Neural cell (in vitro differentiated cells): ENCODE results near the gene PARVB. TPM values are rescaled to one million over a fixed set of nuclear protein-coding genes. Genes with fewer than 3 reads are reported as not detected.

Experiments
- H2AFZ ChIP-seq: fragments of 200-600, 300-800 bp; sonication (generic), shearing (Covaris generic); 2 replicates; pipeline ENCODE4 v1.6.0; 2014; ENCODE audit warnings: low read depth, mild to moderate bottlenecking, antibody characterized with exemption, low read length, moderate library complexity
- H3F3A ChIP-seq: fragments of 200-600 bp; shearing (Covaris generic); 2 replicates; pipeline ENCODE4 v1.6.1; 2016; ENCODE audit warnings: mild to moderate bottlenecking, moderate library complexity, mixed read lengths, antibody characterized with exemption, low read length; ENCODE audit not compliant: insufficient read depth, poor library complexity, severe bottlenecking
- H3K27ac ChIP-seq: fragments of 200-600, 300-800 bp; sonication (generic), shearing (Covaris generic); 2 replicates; pipeline ENCODE4 v1.5.1; 2014; ENCODE audit warnings: mild to moderate bottlenecking, low read length, moderate library complexity
- H3K27me3 ChIP-seq: fragments of 300-800, 200-600 bp; sonication (generic), shearing (Covaris generic); 2 replicates; pipeline ENCODE4 v1.6.0; 2014; ENCODE audit warnings: mild to moderate bottlenecking, low read depth, low read length, moderate library complexity; ENCODE audit not compliant: insufficient read depth
- H3K36me3 ChIP-seq: fragments of 300-800, 200-600 bp; sonication (generic), shearing (Covaris generic); 2 replicates; pipeline ENCODE4 v1.5.1; 2014; ENCODE audit warnings: mild to moderate bottlenecking, antibody characterized with exemption, low read length, moderate library complexity; ENCODE audit not compliant: insufficient read depth
- H3K4me2 ChIP-seq: fragments of 300-800, 200-600 bp; sonication (generic), shearing (Covaris generic); 2 replicates; pipeline ENCODE4 v1.6.0; 2014; ENCODE audit warnings: mild to moderate bottlenecking, low read length
- H3K4me3 ChIP-seq: fragments of 300-800, 200-600 bp; sonication (generic), shearing (Covaris generic); 2 replicates; pipeline ENCODE4 v1.5.1; 2014; ENCODE audit warnings: mild to moderate bottlenecking, low read length, moderate library complexity
- H3K79me2 ChIP-seq: fragments of 200-600 bp; shearing (Covaris generic); replicated peaks from 2 replicates; pipeline ENCODE4 v1.6.0; 2014; ENCODE audit warnings: mild to moderate bottlenecking, low read length, moderate library complexity; ENCODE audit not compliant: insufficient read depth
- H3K9ac ChIP-seq: fragments of 300-800, 200-600 bp; sonication (generic), shearing (Covaris generic); 2 replicates; pipeline ENCODE4 v1.6.1; 2016; ENCODE audit warnings: mild to moderate bottlenecking, low read length, mixed read lengths
- H3K9me2 ChIP-seq: fragments of 200-600 bp; shearing (Covaris generic); 2 replicates; pipeline ENCODE4 v1.6.1; 2016; ENCODE audit warnings: mild to moderate bottlenecking, low read length, mixed read lengths; ENCODE audit not compliant: insufficient read depth
- H3K9me3 ChIP-seq: fragments of 200-600, 300-800 bp; sonication (generic), shearing (Covaris generic); 2 replicates; pipeline ENCODE4 v1.6.1; 2016; ENCODE audit warnings: mild to moderate bottlenecking, mixed run types, low read length, moderate library complexity, mixed read lengths
- H4K20me1 ChIP-seq: fragments of 200-600 bp; shearing (Covaris generic); 2 replicates; pipeline ENCODE4 v1.6.1; 2016; ENCODE audit warnings: mild to moderate bottlenecking, mixed run types; ENCODE audit not compliant: insufficient read depth
- CTCF ChIP-seq: fragments of 450-650 bp; IDR thresholded peaks from 2 replicates; pipeline ENCODE4 v1.5.1; 2014; ENCODE audit warnings: antibody characterized with exemption, mild to moderate bottlenecking, moderate library complexity; ENCODE audit not compliant: poor library complexity, severe bottlenecking
- EZH2 ChIP-seq: fragments of 200-600, 300-800 bp; shearing (Covaris generic), sonication (generic); IDR thresholded peaks from 2 replicates; pipeline ENCODE4 v1.6.1; 2014; ENCODE audit warnings: antibody characterized with exemption, low read length, borderline replicate concordance, mild to moderate bottlenecking; ENCODE audit not compliant: insufficient read depth, poor library complexity, severe bottlenecking
- MXI1 ChIP-seq: fragments of 450-650 bp; conservative IDR thresholded peaks from 2 replicates; pipeline ENCODE4 v1.6.1; 2014; ENCODE audit warnings: antibody characterized with exemption, mild to moderate bottlenecking; ENCODE audit not compliant: poor library complexity, severe bottlenecking
- POLR2AphosphoS5 ChIP-seq: IDR thresholded peaks from 2 replicates; pipeline ENCODE4 v1.6.1; 2012
- RAD21 ChIP-seq: fragments of 450-650 bp; conservative IDR thresholded peaks from 2 replicates; pipeline ENCODE4 v1.6.1; 2014; ENCODE audit warnings: antibody characterized with exemption, mild to moderate bottlenecking, moderate library complexity
- REST ChIP-seq: IDR thresholded peaks from 2 replicates; pipeline ENCODE4 v1.6.1; 2012; ENCODE audit warnings: borderline replicate concordance
- SMC3 ChIP-seq: fragments of 450-650 bp; conservative IDR thresholded peaks from 2 replicates; pipeline ENCODE4 v1.6.1; 2014; ENCODE audit warnings: antibody characterized with exemption, mild to moderate bottlenecking, moderate library complexity; ENCODE audit not compliant: poor library complexity
- TAF1 ChIP-seq: IDR thresholded peaks from 2 replicates; pipeline ENCODE4 v1.6.1; 2012; ENCODE audit warnings: low read depth
- polyA plus RNA-seq: library from polyadenylated mRNA; depleted of rRNA; stranded (reverse); fragments of >200 nt; gene quantifications from 2 replicates; pipeline ENCODE4 v1.2.3, GENCODE V29; 2014

Gene PARVB
- polyA plus RNA-seq, 1 donor from 2014 or later: 1.2 TPM

- no peaks in the 10 kb centered on the region for H3F3A ChIP-seq
- H4K20me1 ChIP-seq: no peaks in the 10 kb centered on the region
- no peak overlapping the region for H3K27ac ChIP-seq
- no peak overlapping the region for H3K4me3 ChIP-seq
- H3K27me3 ChIP-seq: no peaks in the 10 kb centered on the region
- H3K36me3 ChIP-seq: no peaks in the 10 kb centered on the region
- H3K9me2 ChIP-seq: no peaks in the 10 kb centered on the region
- H3K79me2 ChIP-seq: no peaks in the 10 kb centered on the region
- no peaks in the 10 kb centered on the region for H3K9me3 ChIP-seq
- no peak overlapping the region for H2AFZ ChIP-seq
- H3K4me2 ChIP-seq: no peak overlapping the region
- H3K9ac ChIP-seq: no peak overlapping the region
- no peak for TF ChIP-seq POLR2AphosphoS5
- TF ChIP-seq SMC3: no peak
- TF ChIP-seq TAF1: no peak
- no peak for TF ChIP-seq MXI1
- no peak for TF ChIP-seq REST
- TF ChIP-seq RAD21: no peak
Measured at GRCh38 chr22:44183287-44183588, 159.1 kb downstream of the PARVB start.

GRCh38 chr22:44184006-44184405 is 159.9 kb downstream of the PARVB start:
- no peak overlapping the region for H2AFZ ChIP-seq
- H3K27ac ChIP-seq: no peak overlapping the region
- no peaks in the 10 kb centered on the region for H4K20me1 ChIP-seq
- H3K36me3 ChIP-seq: no peaks in the 10 kb centered on the region
- no peak overlapping the region for H3K4me3 ChIP-seq
- H3K4me2 ChIP-seq: no peak overlapping the region
- no peaks in the 10 kb centered on the region for H3F3A ChIP-seq
- no peaks in the 10 kb centered on the region for H3K9me3 ChIP-seq
- no peaks in the 10 kb centered on the region for H3K27me3 ChIP-seq
- H3K79me2 ChIP-seq: no peaks in the 10 kb centered on the region
- no peaks in the 10 kb centered on the region for H3K9me2 ChIP-seq
- H3K9ac ChIP-seq: no peak overlapping the region
- TF ChIP-seq TAF1 (no peak), SMC3 (no peak), MXI1 (no peak), EZH2 (no peak), CTCF (no peak), RAD21 (no peak), REST (no peak)
